GM12873 (cell line): Measurements from ENCODE around the gene FMN2.

Experiments used
- TF ChIP-seq, protein P1 (sequence below): IDR thresholded peaks from 2 replicates; pipeline ENCODE4 v1.5.1; 2012; ENCODE audit warnings: low read depth, mild to moderate bottlenecking, moderate library complexity, low read length, control low read depth; ENCODE audit not compliant: insufficient read depth; ENCODE audit errors: missing control alignments

FMN2 gene

GRCh38 chr1:240350910-240351331 lies 259.2 kb downstream of the FMN2 start:
- TF ChIP-seq, protein P1, sequence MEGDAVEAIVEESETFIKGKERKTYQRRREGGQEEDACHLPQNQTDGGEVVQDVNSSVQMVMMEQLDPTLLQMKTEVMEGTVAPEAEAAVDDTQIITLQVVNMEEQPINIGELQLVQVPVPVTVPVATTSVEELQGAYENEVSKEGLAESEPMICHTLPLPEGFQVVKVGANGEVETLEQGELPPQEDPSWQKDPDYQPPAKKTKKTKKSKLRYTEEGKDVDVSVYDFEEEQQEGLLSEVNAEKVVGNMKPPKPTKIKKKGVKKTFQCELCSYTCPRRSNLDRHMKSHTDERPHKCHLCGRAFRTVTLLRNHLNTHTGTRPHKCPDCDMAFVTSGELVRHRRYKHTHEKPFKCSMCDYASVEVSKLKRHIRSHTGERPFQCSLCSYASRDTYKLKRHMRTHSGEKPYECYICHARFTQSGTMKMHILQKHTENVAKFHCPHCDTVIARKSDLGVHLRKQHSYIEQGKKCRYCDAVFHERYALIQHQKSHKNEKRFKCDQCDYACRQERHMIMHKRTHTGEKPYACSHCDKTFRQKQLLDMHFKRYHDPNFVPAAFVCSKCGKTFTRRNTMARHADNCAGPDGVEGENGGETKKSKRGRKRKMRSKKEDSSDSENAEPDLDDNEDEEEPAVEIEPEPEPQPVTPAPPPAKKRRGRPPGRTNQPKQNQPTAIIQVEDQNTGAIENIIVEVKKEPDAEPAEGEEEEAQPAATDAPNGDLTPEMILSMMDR: no peak

GRCh38 chr1:240351690-240352089 lies 260.0 kb downstream of the FMN2 start:
- TF ChIP-seq, protein P1: no peak

GRCh38 chr1:240352769-240353168 lies 261.1 kb downstream of the FMN2 start:
- TF ChIP-seq, protein P1: no peak

DNA sequence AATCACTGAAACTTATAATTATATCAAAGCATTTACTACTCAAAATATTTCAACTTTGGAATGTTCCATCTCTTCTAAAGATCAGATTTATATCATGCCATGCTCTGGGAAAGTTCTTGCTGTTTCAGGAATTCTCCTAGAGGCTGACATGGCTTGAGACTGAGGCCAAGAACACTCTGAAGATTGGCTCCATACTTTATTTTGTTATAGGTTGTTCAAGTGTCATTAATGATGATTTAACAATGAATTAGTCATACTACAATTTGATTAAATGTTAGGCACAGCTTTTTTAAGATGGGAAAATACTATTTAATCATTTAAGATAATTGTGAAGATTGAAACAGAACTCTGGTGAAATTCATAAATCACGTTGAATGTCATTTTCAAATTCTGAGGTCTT lies 264.9 kb downstream of the FMN2 start:
- TF ChIP-seq, protein P1: no peak

DNA sequence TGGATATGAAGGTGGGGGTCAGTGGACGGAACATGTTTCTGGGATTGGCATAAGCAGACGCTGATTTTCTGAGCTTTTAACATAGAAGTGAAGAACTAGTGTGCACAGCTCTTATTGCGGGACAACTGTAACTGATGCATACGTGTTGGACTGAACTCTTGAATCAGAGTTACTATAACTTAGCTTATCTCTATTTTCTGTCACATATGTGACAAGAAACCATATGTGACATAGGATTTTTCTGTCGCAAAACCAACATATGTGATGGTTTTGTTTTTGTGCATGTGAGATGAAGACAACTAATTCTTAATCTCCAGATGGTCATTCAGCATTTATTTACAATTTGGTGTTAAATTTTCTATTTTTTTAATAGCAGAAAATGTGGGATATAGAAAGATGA lies 270.4 kb downstream of the FMN2 start:
- TF ChIP-seq, protein P1: no peak

DNA sequence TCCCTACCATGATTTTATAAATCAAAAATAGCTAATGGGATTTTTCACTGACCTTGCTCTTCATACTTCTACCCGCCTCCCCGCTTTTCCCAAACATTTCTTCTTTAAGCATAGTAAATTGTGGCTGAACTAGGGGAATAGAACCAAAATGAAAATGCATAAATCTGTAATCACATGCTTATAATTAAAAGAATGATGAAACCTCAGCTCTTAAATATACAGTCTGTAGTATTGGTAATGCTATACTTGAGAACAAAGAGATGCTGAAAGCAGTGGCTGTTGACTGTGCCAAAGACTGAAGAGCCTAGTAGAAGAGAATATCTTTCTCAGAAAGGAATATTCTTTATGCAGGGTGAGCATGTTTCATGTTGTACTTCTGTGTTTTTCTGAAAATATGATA lies 271.1 kb downstream of the FMN2 start:
- TF ChIP-seq, protein P1: no peak

DNA sequence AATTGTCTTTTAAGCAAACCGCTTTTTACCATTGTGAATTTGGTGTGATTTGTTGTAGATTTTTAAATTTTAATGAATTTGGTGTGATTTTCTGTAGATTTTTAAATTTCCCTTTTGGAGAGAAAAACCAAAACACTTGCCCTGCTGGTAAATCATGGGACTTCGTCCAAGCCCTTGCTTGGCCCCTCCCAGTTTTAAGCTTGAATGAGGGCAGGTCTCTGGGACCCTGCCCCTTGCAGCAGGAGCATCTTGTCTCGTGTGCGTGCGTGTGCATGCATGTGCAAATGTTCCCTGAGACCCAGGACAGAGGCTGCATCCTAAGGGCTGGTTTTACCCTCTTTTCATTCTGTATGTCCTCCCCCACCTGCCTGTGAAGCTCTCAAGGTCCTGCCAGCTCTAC lies 271.6 kb downstream of the FMN2 start:
- TF ChIP-seq, protein P1: no peak
